CD4-positive, CD25-positive, alpha-beta regulatory T cell (primary cell): ENCODE measurements around the gene ABO. TPM values are rescaled to one million over a fixed set of nuclear protein-coding genes. Genes with fewer than 3 reads are reported as not detected.
"Not testable (repeated sequence)": the region's sequence is repeated elsewhere in the genome, so short reads cannot be mapped to it uniquely, and the experiment has no call there.

ENCODE experiments used
- ATAC-seq, 2 donors: fragments of 150-1000 bp; cut with Tn5 transposase; one replicate each; pipeline ENCODE4 v1.10.0; 2021; ENCODE audit warnings: low read depth in 2 of 2, moderate number of reproducible peaks in 2 of 2, moderate library complexity in 1 of 2
- DNase-seq, 3 donors: peaks; one replicate each; pipeline versions ENCODE4 v3.0.0 to v3.0.0-alpha.2; 2012 to 2022; ENCODE audit warnings: mixed read lengths in 1 of 3
- H3K27ac ChIP-seq: one replicate; pipeline ENCODE4 v1.7.0; 2013; ENCODE audit warnings: mild to moderate bottlenecking, low read length; ENCODE audit not compliant: insufficient read depth, poor library complexity, severe bottlenecking
- H3K27me3 ChIP-seq: one replicate; pipeline ENCODE4 v1.7.0; 2013; ENCODE audit warnings: low read length; ENCODE audit not compliant: control insufficient read depth, insufficient read depth
- H3K36me3 ChIP-seq: one replicate; pipeline ENCODE4 v1.7.0; 2013; ENCODE audit warnings: mild to moderate bottlenecking, low read length, moderate library complexity; ENCODE audit not compliant: control insufficient read depth, insufficient read depth
- H3K4me1 ChIP-seq: 2 replicates; pipeline ENCODE4 v1.7.0; 2013; ENCODE audit warnings: mild to moderate bottlenecking, low read length; ENCODE audit not compliant: insufficient read depth, control insufficient read depth, poor library complexity, severe bottlenecking
- H3K4me3 ChIP-seq: one replicate; pipeline ENCODE4 v1.7.0; 2013; ENCODE audit warnings: low read depth, mild to moderate bottlenecking, low read length, moderate library complexity
- H3K9me3 ChIP-seq, 2 experiments: 1 replicate in 1 of 2; 2 replicates in 1 of 2; pipeline ENCODE4 v1.7.0; 2013; ENCODE audit warnings: low read length in 2 of 2, mild to moderate bottlenecking in 1 of 2, moderate library complexity in 1 of 2; ENCODE audit not compliant: control insufficient read depth in 2 of 2
- H3K27ac Mint-ChIP-seq, 3 donors: one replicate each; pipeline ENCODE4 v1.8.0; 2020 to 2022; ENCODE audit warnings: mild to moderate bottlenecking in 3 of 3, mixed read lengths in 3 of 3, moderate library complexity in 2 of 3
- H3K27me3 Mint-ChIP-seq: one replicate; pipeline ENCODE4 v1.8.0; 2022; ENCODE audit warnings: mild to moderate bottlenecking, mixed read lengths
- H3K36me3 Mint-ChIP-seq: one replicate; pipeline ENCODE4 v1.8.0; 2020; ENCODE audit warnings: mixed read lengths
- H3K4me1 Mint-ChIP-seq, 4 donors: one replicate each; pipeline ENCODE4 v1.8.0; 2020 to 2022; ENCODE audit warnings: mixed read lengths in 4 of 4, mild to moderate bottlenecking in 1 of 4
- H3K4me3 Mint-ChIP-seq, 4 donors: one replicate each; pipeline ENCODE4 v1.8.0; 2020 to 2022; ENCODE audit warnings: mild to moderate bottlenecking in 4 of 4, mixed read lengths in 4 of 4, moderate library complexity in 3 of 4
- H3K9me3 Mint-ChIP-seq, 7 donors: one replicate each; pipeline ENCODE4 v1.8.0; 2020 to 2022; ENCODE audit warnings: mixed read lengths in 7 of 7, mild to moderate bottlenecking in 3 of 7, moderate library complexity in 2 of 7
- polyA plus RNA-seq, 4 donors: library from polyadenylated mRNA; unstranded; fragments of 300-500 nt; fragmentation: Illumina TruSeq; gene quantifications; one replicate each; pipeline ENCODE4 v1.2.3, GENCODE V29; 2021
- total RNA-seq: library from RNA; stranded (reverse); gene quantifications from one replicate; pipeline ENCODE4 v1.2.3, GENCODE V29; 2022

The ABO gene
- total and polyA plus RNA-seq, 5 donors from 2014 or later = 0.62 TPM; not detected in 4

GRCh38 chr9:133227242-133227860 lies 47.6 kb downstream of the ABO start:
- Histone ChIP-seq H3K27me3 (no peaks in the 10 kb centered on the region), H3K4me3 (no peak overlapping the region), H3K9me3 (no peaks in the 10 kb centered on the region), H3K27ac (no peak overlapping the region), H3K4me1 (no peaks in the 10 kb centered on the region), H3K36me3 (no peaks in the 10 kb centered on the region)
- Mint-ChIP-seq H3K9me3 (no peaks in the 10 kb centered on the region), H3K27ac (no peak overlapping the region), H3K27me3 (peaks cover 10% of the 10 kb centered on the region), H3K4me1 (no peaks in the 10 kb centered on the region), H3K4me3 (no peak overlapping the region), H3K36me3 (no peaks in the 10 kb centered on the region)
- no peak for ATAC-seq
- no peak for DNase-seq

GRCh38 chr9:133226219-133227171 lies 48.5 kb downstream of the ABO start:
- Histone ChIP-seq H3K4me1 (no peaks in the 10 kb centered on the region), H3K27me3 (no peaks in the 10 kb centered on the region), H3K27ac (no peak overlapping the region), H3K9me3 (no peaks in the 10 kb centered on the region), H3K36me3 (no peaks in the 10 kb centered on the region), H3K4me3 (no peak overlapping the region)
- Mint-ChIP-seq H3K9me3 (no peaks in the 10 kb centered on the region), H3K27me3 (peaks cover 10% of the 10 kb centered on the region), H3K36me3 (no peaks in the 10 kb centered on the region), H3K4me1 (no peaks in the 10 kb centered on the region), H3K27ac (no peak overlapping the region), H3K4me3 (no peak overlapping the region)
- no peak for ATAC-seq
- DNase-seq = no peak

- Mint-ChIP-seq H3K9me3 (no peaks in the 10 kb centered on the region), H3K4me3 (no peak overlapping the region), H3K27me3 (peaks cover 10% of the 10 kb centered on the region), H3K27ac (no peak overlapping the region), H3K4me1 (no peaks in the 10 kb centered on the region), H3K36me3 (no peaks in the 10 kb centered on the region)
- H3K36me3 ChIP-seq = no peaks in the 10 kb centered on the region
- no peaks in the 10 kb centered on the region for H3K27me3 ChIP-seq
- DNase-seq (no peak), ATAC-seq (no peak)
- H3K9me3 ChIP-seq = no peaks in the 10 kb centered on the region
- no peak overlapping the region for H3K4me3 ChIP-seq
- H3K27ac ChIP-seq = no peak overlapping the region
- no peaks in the 10 kb centered on the region for H3K4me1 ChIP-seq
These were observed 49.6 kb downstream of the ABO start for GRCh38 chr9:133225171-133226011.

GRCh38 chr9:133224762-133225161 lies 50.2 kb downstream of the ABO start:
- Mint-ChIP-seq H3K4me1 (no peaks in the 10 kb centered on the region), H3K27me3 (peaks cover 10% of the 10 kb centered on the region), H3K4me3 (no peak overlapping the region), H3K9me3 (peaks cover 0 to 2% (median 0%) of the 10 kb centered on the region in 7 donors), H3K27ac (no peak overlapping the region), H3K36me3 (no peaks in the 10 kb centered on the region)
- no peaks in the 10 kb centered on the region for H3K4me1 ChIP-seq
- no peaks in the 10 kb centered on the region for H3K9me3 ChIP-seq
- no peak overlapping the region for H3K27ac ChIP-seq
- ATAC-seq = no peak
- H3K36me3 ChIP-seq = no peaks in the 10 kb centered on the region
- no peaks in the 10 kb centered on the region for H3K27me3 ChIP-seq
- DNase-seq = no peak
- H3K4me3 ChIP-seq = no peak overlapping the region

GRCh38 chr9:133223159-133223756 lies 51.7 kb downstream of the ABO start:
- H3K27me3 ChIP-seq, H3K9me3 ChIP-seq, H3K27ac Mint-ChIP-seq, H3K4me3 ChIP-seq, H3K4me1 Mint-ChIP-seq, ATAC-seq, H3K36me3 Mint-ChIP-seq, DNase-seq, H3K27me3 Mint-ChIP-seq, H3K27ac ChIP-seq, H3K9me3 Mint-ChIP-seq, H3K4me1 ChIP-seq, H3K4me3 Mint-ChIP-seq, H3K36me3 ChIP-seq: not testable (repeated sequence)

GRCh38 chr9:133221994-133222393 lies 53.0 kb downstream of the ABO start:
- not testable (repeated sequence) for DNase-seq, H3K9me3 ChIP-seq, H3K4me3 Mint-ChIP-seq, H3K4me1 ChIP-seq, H3K36me3 Mint-ChIP-seq, H3K27me3 ChIP-seq, H3K4me1 Mint-ChIP-seq, ATAC-seq, H3K9me3 Mint-ChIP-seq, H3K27ac ChIP-seq, H3K36me3 ChIP-seq, H3K4me3 ChIP-seq, H3K27ac Mint-ChIP-seq
- H3K27me3 Mint-ChIP-seq = peaks cover 11% of the 10 kb centered on the region

- Histone ChIP-seq H3K9me3 (no peaks in the 10 kb centered on the region), H3K4me1 (no peaks in the 10 kb centered on the region), H3K27me3 (no peaks in the 10 kb centered on the region), H3K36me3 (no peaks in the 10 kb centered on the region), H3K27ac (no peak overlapping the region), H3K4me3 (no peak overlapping the region)
- no peaks in the 10 kb centered on the region for H3K4me1 Mint-ChIP-seq
- ATAC-seq (no peak), DNase-seq (no peak)
- H3K9me3 Mint-ChIP-seq = peaks cover 0 to 2% (median 0%) of the 10 kb centered on the region in 7 donors
- H3K4me3 Mint-ChIP-seq = no peak overlapping the region
- peaks cover 13% of the 10 kb centered on the region for H3K27me3 Mint-ChIP-seq
- H3K36me3 Mint-ChIP-seq = no peaks in the 10 kb centered on the region
- no peak overlapping the region for H3K27ac Mint-ChIP-seq
These were observed 53.7 kb downstream of the ABO start for GRCh38 chr9:133221177-133221809.
